ENCODE data around the gene AGO3. TPM values are rescaled to one million over a fixed set of nuclear protein-coding genes. Genes with fewer than 3 reads are reported as not detected.

Gene AGO3
- total RNA-seq, 1 experiment from 2014 or later, result 39.4 TPM

GRCh38 chr1:36035154-36035553, 104.2 kb downstream of the AGO3 start:
- no peaks in the 10 kb centered on the region for H3K27me3 ChIP-seq (ENCODE audit: control insufficient read depth, insufficient read depth, low read length)
- no peak overlapping the region for H3K27ac ChIP-seq (ENCODE audit: low read length)
- TF ChIP-seq SIN3A (IDR thresholded peaks at IDR 0.05; ENCODE audit: borderline replicate concordance, insufficient read depth, low read depth, low read length), result no peak
- no peak for TF ChIP-seq TCF7L2 (IDR thresholded peaks at IDR 0.05; ENCODE audit: low read depth, low read length)
- no peak for TF ChIP-seq POLR2AphosphoS5 (IDR thresholded peaks at IDR 0.05; ENCODE audit: low read depth, low read length)
- TF ChIP-seq CTCF (IDR thresholded peaks at IDR 0.05), result no peak
- no peak for TF ChIP-seq REST (IDR thresholded peaks at IDR 0.05; ENCODE audit: insufficient read depth in 1 of 2, low read depth in 2 of 2, low read length in 1 of 2)
- in situ Hi-C loops (cut with HindIII; ENCODE audit: low pct_unique_long_range_greater_than_20kb, low sequenced_read_pairs) (no loop called here), intact Hi-C loops (cut with micrococcal nuclease; ENCODE audit: unreplicated experiment) (no loop called here)
- CTCF ChIA-PET, result no interaction called here
- no peaks in the 10 kb centered on the region for H3K4me1 ChIP-seq (ENCODE audit: control insufficient read depth, insufficient read depth, low read length)
- no TSS peak for BruUV-seq (replicated peaks)
- no peak overlapping the region for H3K4me3 ChIP-seq (ENCODE audit: low read depth in 2 of 2, low read length in 2 of 2)
- H3K36me3 ChIP-seq (ENCODE audit: control insufficient read depth, insufficient read depth, low read length), result peaks cover 3% of the 10 kb centered on the region
- H3K9me3 ChIP-seq (ENCODE audit: control insufficient read depth, insufficient read depth, low read depth, low read length), result no peaks in the 10 kb centered on the region
- POLR2A ChIA-PET, result no interaction called here
- DNase-seq (ENCODE audit: low read depth, low spot score) (no peak), ATAC-seq (no peak)

GRCh38 chr1:36040238-36040637, 109.3 kb downstream of the AGO3 start:
- Histone ChIP-seq H3K27ac (ENCODE audit: low read length) (no peak overlapping the region), H3K9me3 (ENCODE audit: control insufficient read depth, insufficient read depth, low read depth, low read length) (no peaks in the 10 kb centered on the region), H3K27me3 (ENCODE audit: control insufficient read depth, insufficient read depth, low read length) (no peaks in the 10 kb centered on the region), H3K4me1 (ENCODE audit: control insufficient read depth, insufficient read depth, low read length) (no peaks in the 10 kb centered on the region), H3K4me3 (ENCODE audit: low read depth in 2 of 2, low read length in 2 of 2) (no peak overlapping the region), H3K36me3 (ENCODE audit: control insufficient read depth, insufficient read depth, low read length) (peaks cover 15% of the 10 kb centered on the region)
- TF ChIP-seq TCF7L2 (IDR thresholded peaks at IDR 0.05; ENCODE audit: low read depth, low read length) (no peak), SIN3A (IDR thresholded peaks at IDR 0.05; ENCODE audit: borderline replicate concordance, insufficient read depth, low read depth, low read length) (no peak), REST (IDR thresholded peaks at IDR 0.05; ENCODE audit: insufficient read depth in 1 of 2, low read depth in 2 of 2, low read length in 1 of 2) (no peak), CTCF (IDR thresholded peaks at IDR 0.05) (no peak), POLR2AphosphoS5 (IDR thresholded peaks at IDR 0.05; ENCODE audit: low read depth, low read length) (no peak)
- DNase-seq (ENCODE audit: low read depth, low spot score) (no peak), ATAC-seq (no peak)
- in situ Hi-C loops (cut with HindIII; ENCODE audit: low pct_unique_long_range_greater_than_20kb, low sequenced_read_pairs) (no loop called here), intact Hi-C loops (cut with micrococcal nuclease; ENCODE audit: unreplicated experiment) (no loop called here)
- BruUV-seq (replicated peaks), result no TSS peak
- ChIA-PET POLR2A (no interaction called here), CTCF (no interaction called here)

All from Panc1 (cell line).